ENCODE measurements around the gene C5orf22. TPM values are rescaled to one million over a fixed set of nuclear protein-coding genes. Genes with fewer than 3 reads are reported as not detected.
"Not testable (repeated sequence)": the region's sequence is repeated elsewhere in the genome, so short reads cannot be mapped to it uniquely, and the experiment has no call there.

C5orf22 gene
- total RNA-seq, 1 experiment from 2014 or later: 18.5 TPM

GRCh38 chr5:31596354-31596753 is 64.3 kb downstream of the C5orf22 start:
- ChIA-PET CTCF (interaction anchor here (0.6 to 1.4 kb wide), 3 partner anchors 43 to 502 kb away, joined by 3 to 4 read pairs (median 3); partner anchors contain the start of gene PDZD2), POLR2A (no interaction called here)
- DNase-seq (ENCODE audit: unreplicated experiment): no peak
- no peak for TF ChIP-seq CTCF (IDR thresholded peaks at IDR 0.05; ENCODE audit: unreplicated experiment)
- BruUV-seq (replicated peaks): no TSS peak
- intact Hi-C loops (cut with micrococcal nuclease): no loop called here
- H3K36me3 Mint-ChIP-seq (ENCODE audit: insufficient read depth, unreplicated experiment): no peaks in the 10 kb centered on the region
- H3K27ac Mint-ChIP-seq (ENCODE audit: low read depth, unreplicated experiment): no peak overlapping the region
- H3K27me3 Mint-ChIP-seq (ENCODE audit: insufficient read depth, unreplicated experiment): peaks cover 44% of the 10 kb centered on the region
- H3K4me3 Mint-ChIP-seq (ENCODE audit: unreplicated experiment): no peak overlapping the region
- H3K9me3 Mint-ChIP-seq (ENCODE audit: unreplicated experiment): no peaks in the 10 kb centered on the region
- no peaks in the 10 kb centered on the region for H3K4me1 Mint-ChIP-seq (ENCODE audit: insufficient read depth, unreplicated experiment)

- TF ChIP-seq CTCF (IDR thresholded peaks at IDR 0.05; ENCODE audit: unreplicated experiment): no peak
- Mint-ChIP-seq H3K27ac (ENCODE audit: low read depth, unreplicated experiment) (no peak overlapping the region), H3K36me3 (ENCODE audit: insufficient read depth, unreplicated experiment) (no peaks in the 10 kb centered on the region), H3K4me3 (ENCODE audit: unreplicated experiment) (no peak overlapping the region), H3K27me3 (ENCODE audit: insufficient read depth, unreplicated experiment) (peaks cover 59% of the 10 kb centered on the region), H3K9me3 (ENCODE audit: unreplicated experiment) (no peaks in the 10 kb centered on the region), H3K4me1 (ENCODE audit: insufficient read depth, unreplicated experiment) (no peaks in the 10 kb centered on the region)
- BruUV-seq (replicated peaks): no TSS peak
- ChIA-PET CTCF (interaction anchor here (0.6 to 1.3 kb wide), 4 partner anchors 14 to 210 kb away, joined by 3 to 5 read pairs (median 4); no protein-coding TSS in a partner anchor), POLR2A (interaction anchor here (0.5 to 0.6 kb wide), 2 partner anchors 196 to 208 kb away, joined by 3 read pairs; no protein-coding TSS in a partner anchor)
- intact Hi-C loops (cut with micrococcal nuclease): no loop called here
- DNase-seq (ENCODE audit: unreplicated experiment): no peak
These were observed 66.8 kb downstream of the C5orf22 start for GRCh38 chr5:31598640-31599611.

GRCh38 chr5:31602305-31602704 is 70.2 kb downstream of the C5orf22 start:
- H3K27me3 Mint-ChIP-seq (ENCODE audit: insufficient read depth, unreplicated experiment): peaks cover 56% of the 10 kb centered on the region
- H3K27ac Mint-ChIP-seq (ENCODE audit: low read depth, unreplicated experiment); H3K36me3 Mint-ChIP-seq (ENCODE audit: insufficient read depth, unreplicated experiment); POLR2A ChIA-PET; DNase-seq (ENCODE audit: unreplicated experiment); intact Hi-C loops (cut with micrococcal nuclease); H3K4me3 Mint-ChIP-seq (ENCODE audit: unreplicated experiment); BruUV-seq (replicated peaks); H3K9me3 Mint-ChIP-seq (ENCODE audit: unreplicated experiment); H3K4me1 Mint-ChIP-seq (ENCODE audit: insufficient read depth, unreplicated experiment): not testable (repeated sequence)
- CTCF ChIA-PET: interaction anchor here (0.9 to 1.0 kb wide), 3 partner anchors 10 to 207 kb away, joined by 3 to 4 read pairs (median 3); partner anchors contain the start of gene PDZD2

GRCh38 chr5:31604240-31604639 is 72.1 kb downstream of the C5orf22 start:
- ChIA-PET CTCF (interaction anchor here (0.7 kb wide), 1 partner anchor 1051 kb away, joined by 4 read pairs; no protein-coding TSS in a partner anchor), POLR2A (no interaction called here)

More at GRCh38 chr5:31604240-31604639, 72.1 kb downstream of the C5orf22 start:
- intact Hi-C loops (cut with micrococcal nuclease): no loop called here
- H3K27me3 Mint-ChIP-seq (ENCODE audit: insufficient read depth, unreplicated experiment): peaks cover 38% of the 10 kb centered on the region
- no peaks in the 10 kb centered on the region for H3K9me3 Mint-ChIP-seq (ENCODE audit: unreplicated experiment)
- TF ChIP-seq CTCF (IDR thresholded peaks at IDR 0.05; ENCODE audit: unreplicated experiment): no peak
- no peak overlapping the region for H3K27ac Mint-ChIP-seq (ENCODE audit: low read depth, unreplicated experiment)
- no TSS peak for BruUV-seq (replicated peaks)
- H3K36me3 Mint-ChIP-seq (ENCODE audit: insufficient read depth, unreplicated experiment): no peaks in the 10 kb centered on the region
- DNase-seq (ENCODE audit: unreplicated experiment): no peak
- no peaks in the 10 kb centered on the region for H3K4me1 Mint-ChIP-seq (ENCODE audit: insufficient read depth, unreplicated experiment)
- no peak overlapping the region for H3K4me3 Mint-ChIP-seq (ENCODE audit: unreplicated experiment)
